Islet precursor cell (in vitro differentiated cells): ENCODE results near the gene TRIM72.
A peak's percentile ranks its signal among the peaks of the same experiment; 100 is the strongest.
"Not testable (repeated sequence)": the region's sequence is repeated elsewhere in the genome, so short reads cannot be mapped to it uniquely, and the experiment has no call there.

Experiments
- DNase-seq: peaks from one replicate; pipeline ENCODE4 v3.0.0-alpha.2; 2018

Gene TRIM72

DNA sequence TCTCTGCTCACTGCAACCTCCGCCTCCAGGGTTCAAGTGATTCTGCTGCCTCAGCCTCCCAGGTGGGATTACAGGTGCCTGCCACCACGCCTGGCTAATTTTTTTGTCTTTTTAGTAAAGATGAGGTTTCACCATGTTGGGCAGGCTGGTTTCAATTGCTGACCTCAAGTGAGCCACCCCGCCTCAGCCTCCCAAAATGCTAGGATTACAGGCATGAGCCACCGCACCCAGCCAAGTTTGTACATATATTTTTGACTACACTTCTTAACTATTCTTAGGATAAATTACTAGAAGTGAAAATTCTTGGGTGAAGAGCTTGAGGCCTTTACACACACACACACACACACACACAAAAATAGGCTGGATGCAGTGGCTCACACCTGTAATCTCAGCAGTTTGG is 44.4 kb downstream of the TRIM72 start:
- DNase-seq, result no peak

DNA sequence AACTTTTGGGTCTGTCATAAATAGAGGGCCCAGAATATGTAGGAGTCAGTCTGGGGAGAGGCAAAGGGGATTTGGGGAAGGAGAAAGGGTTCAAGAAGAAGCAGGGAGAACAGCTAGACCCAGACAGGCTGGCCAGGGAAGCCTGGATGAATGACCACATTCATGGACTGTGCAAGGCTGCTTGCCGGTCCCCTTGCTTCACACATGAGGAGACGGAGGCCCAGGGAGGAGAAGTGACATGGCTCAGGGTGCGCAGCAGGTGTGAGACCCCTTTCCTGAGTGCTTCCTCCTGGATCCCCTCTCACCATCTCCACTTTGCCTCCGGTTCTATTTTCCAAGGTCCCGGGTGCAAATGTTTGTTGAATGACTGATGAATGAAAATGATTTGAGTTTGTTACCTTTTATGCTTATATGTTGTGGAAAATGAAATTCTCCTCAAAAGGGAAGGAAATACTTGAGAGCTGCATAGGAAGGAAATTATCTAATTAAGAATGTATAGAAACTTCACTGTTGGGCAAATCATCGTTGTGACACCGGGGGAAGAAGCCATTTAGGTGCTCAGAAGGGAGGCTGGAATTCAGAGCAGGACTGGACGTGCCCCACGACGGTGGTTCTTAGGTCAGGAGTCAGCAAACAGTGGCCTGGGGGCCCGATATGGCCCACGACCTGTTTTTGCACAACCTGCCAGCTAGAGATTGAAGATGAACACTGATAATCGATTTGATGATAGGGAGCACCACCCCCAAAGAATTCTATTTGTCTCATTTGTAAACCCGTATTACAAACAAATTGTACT is 46.4 kb downstream of the TRIM72 start:
- no peak for DNase-seq

DNA sequence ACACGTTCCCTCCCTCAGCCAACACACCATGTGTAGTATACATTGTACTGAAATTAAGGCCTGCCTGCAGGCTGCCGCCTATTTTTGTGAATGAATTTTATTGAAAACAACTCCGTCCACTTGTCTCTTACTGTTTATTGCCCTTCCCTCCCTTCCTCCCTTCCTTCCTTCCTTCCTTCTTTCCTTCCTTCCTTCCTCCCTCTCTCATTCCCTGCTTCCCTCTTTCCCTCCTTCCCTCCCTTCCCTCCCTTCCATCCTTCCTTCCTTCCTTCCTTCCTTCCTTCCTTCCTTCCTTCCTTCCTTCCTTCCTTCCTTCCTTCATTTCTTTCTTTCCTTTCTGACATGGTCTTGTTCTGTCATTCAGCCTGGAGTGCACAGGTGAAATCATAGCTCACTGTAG is 48.2 kb downstream of the TRIM72 start:
- no peak for DNase-seq

DNA sequence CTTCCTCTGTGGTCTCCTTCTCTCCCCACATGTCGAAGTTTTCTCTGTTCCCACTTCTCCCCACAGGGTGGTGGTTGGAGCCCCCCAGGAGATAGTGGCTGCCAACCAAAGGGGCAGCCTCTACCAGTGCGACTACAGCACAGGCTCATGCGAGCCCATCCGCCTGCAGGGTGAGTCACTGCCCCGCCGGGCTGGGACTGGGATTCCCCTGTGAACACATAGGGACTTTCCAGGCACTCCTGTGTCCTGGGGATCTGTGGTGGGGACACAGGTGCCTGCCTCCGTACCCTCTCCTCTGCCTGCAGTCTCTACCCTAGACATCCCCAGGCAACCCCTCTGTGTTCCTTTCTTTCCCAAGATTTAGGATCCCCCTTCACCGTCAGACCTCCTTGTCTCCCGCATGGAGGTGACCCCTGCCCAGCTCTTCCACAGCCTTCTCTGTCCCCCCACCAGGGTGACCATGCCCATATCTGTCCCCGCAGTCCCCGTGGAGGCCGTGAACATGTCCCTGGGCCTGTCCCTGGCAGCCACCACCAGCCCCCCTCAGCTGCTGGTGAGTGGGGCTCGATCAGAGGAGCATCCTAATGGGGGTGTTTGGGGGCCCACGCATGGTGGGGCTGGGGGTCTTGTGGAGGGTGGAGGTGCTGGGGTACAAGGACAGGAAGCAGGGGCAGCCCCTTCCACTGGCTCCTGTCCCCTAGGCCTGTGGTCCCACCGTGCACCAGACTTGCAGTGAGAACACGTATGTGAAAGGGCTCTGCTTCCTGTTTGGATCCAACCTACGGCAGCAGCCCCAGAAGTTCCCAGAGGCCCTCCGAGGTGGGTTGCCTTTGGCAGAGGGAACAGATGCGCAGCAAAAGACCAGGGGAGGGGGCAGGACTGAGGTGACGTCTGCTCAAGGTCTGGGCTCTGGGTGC is 51.7 kb downstream of the TRIM72 start:
- DNase-seq, result peak; percentile 73

DNA sequence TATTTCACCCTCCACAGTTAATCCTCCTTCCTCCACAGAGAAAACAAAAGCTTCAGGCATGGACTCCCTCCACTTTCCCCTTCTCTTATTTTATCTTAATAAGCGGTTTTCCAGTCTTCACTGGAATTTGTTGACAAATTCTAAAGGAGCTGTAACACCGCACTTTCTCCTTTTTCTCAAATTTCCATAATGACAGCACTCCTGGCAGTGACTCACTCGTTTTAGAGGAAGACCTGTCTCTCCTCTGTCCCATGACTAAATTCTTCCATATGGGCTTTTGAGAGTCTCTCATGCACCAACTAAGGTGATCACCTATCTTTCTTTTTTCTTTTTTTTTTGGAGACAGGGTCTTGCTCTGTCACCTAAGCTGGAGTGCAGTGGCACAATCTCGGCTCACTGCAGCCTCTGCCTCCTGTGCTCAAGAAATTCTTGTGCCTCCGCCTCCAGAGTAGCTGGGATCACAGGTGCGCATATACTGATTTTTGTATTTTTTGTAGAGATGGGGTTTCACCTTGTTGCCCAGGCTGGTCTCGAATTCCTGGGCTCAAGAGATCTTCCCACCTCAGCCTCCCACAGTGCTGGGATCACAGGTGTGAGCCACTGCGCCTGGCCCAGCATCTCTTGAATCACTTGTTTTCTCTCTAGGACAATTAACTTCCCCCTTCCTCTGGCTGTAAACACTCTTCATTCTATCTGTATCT is 53.6 kb downstream of the TRIM72 start:
- no peak for DNase-seq

DNA sequence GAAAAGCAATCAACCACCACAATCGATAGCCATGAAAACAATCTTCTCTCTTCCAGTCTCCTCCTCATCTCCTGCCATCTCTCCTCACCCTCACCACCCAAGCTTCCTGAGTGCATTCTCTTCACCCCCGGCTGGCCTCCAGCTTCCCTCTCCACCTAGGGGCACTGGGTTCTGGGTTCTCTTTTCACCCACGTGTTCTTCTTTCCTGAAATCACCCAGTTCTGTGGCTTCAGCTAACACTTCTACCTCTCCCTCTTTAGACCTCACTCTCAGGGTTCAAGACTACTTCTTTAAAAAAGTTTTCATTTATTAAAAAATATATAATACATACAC is 54.1 kb downstream of the TRIM72 start:
- DNase-seq, result no peak

DNA sequence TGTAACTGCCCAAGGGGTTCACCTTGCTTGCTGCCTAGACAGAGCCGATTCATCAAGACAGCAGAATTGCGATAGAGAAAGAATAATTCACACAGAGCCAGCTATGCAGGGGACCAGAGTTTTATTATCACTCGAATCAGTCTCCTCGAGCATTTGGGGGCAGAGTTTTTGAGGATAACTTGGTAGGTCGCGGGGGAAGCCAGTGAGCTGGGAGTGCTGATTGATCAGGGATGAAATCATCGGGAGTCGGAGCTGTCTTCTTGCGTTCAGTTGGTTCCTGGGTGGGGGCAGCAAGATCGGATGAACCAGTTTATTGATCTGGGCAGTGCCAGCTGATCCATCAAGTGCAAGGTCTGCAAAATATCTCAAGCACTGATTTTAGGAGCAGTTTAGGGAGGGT is 55.0 kb downstream of the TRIM72 start:
- no peak for DNase-seq

DNA sequence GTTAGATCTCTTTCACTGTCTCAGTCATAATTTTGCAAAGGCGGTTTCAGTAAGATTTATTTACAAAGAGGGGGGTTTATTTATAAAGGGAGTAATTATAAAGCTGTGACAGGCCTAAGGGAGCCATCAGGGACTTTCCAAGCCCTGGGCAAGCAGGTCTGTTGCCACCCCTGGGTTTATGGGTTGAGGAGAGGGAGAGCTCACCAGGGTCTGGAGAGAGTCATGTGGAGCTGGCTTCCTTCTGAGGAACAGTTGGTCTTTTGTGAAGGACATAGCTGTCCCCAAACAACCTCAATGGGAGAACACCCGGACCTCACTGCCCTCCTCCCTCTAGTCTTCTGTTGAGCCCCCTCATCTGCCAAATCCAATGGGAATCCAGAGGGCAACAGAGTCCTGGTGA is 55.6 kb downstream of the TRIM72 start:
- no peak for DNase-seq

DNA sequence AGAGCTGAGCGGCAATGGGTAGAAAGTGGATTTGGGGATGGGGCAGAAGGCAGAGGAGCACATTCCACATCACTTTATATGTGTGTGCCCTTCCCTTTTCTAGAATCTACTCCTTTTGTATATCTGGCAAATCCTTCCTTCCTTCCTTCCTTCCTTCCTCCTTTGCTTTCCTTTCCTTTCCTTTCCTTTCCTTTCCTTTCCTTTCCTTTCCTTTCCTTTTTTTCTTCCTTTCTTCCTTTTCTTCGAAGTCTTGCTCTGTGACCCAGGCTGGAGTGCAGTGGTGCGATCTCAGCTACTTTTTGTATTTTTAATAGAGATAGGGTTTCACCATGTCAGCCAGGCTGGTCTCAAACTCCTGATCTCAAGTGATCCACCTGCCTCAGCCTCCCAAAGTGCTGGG is 56.1 kb downstream of the TRIM72 start:
- not testable (repeated sequence) for DNase-seq

DNA sequence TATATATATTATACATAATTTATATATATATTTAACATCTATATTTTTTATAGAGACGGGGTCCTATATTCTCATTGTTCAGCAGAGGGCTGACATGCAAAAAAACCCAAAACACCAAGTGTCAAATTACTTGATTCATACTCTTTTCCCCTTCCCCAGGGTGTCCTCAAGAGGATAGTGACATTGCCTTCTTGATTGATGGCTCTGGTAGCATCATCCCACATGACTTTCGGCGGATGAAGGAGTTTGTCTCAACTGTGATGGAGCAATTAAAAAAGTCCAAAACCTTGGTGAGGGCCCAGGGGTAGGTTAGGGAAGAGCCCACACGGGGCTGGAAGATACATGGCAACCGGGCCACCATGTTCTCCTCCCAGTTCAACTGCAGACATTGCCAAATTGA is 56.9 kb downstream of the TRIM72 start:
- no peak for DNase-seq

DNA sequence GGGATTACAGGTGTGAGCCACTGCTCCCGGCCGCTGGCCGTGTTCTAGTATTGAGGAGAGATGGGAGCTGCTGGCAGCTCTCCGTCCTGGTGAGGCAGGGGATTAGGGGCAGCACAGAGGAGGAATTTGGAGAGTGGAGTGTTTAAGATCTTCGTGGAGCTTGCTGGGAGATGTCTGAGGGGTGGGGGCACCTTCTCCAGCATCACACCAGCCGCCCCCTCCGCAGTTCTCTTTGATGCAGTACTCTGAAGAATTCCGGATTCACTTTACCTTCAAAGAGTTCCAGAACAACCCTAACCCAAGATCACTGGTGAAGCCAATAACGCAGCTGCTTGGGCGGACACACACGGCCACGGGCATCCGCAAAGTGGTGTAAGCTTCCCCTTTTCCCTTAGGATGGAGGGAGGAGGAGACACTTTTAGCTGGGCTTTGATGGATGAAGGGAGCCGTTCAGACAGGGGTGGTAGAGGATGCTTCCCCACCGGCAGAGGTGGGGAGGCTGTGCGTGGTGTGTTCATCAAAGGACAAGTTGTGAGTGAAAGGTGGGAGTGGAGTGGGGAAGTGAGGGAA is 57.8 kb downstream of the TRIM72 start:
- DNase-seq, result no peak

DNA sequence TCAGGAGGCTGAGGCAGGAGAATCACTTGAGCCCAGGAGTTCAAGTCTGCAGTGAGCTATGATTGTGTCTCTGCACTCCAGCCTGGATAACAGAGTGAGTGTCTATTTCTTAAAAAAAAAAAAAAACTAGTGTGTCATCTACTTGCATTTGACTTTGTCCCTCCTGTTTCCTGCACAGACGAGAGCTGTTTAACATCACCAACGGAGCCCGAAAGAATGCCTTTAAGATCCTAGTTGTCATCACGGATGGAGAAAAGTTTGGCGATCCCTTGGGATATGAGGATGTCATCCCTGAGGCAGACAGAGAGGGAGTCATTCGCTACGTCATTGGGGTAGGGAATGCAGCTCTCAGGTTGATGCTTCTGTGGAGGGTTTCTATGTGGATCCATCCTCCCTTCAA is 59.3 kb downstream of the TRIM72 start:
- no peak for DNase-seq

DNA sequence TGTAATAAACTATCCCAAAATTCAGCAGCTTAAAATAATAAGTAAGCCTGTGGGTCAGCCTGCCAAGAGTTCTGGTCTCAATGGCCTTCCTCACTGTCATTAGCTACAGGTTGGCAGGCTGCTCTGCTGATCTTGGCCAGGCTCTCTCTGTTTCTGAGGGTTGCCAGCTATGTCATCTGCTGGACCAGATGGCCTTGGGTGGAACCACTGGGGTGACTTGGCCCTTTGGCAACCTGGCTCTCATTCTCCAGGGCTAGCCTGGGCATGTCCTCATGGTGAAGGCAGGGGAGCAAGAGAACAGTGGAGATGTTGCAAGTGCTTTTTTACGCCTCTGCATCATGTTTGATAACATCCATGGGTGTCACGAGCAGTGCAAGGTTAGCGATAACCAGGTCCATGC is 59.8 kb downstream of the TRIM72 start:
- no peak for DNase-seq

DNA sequence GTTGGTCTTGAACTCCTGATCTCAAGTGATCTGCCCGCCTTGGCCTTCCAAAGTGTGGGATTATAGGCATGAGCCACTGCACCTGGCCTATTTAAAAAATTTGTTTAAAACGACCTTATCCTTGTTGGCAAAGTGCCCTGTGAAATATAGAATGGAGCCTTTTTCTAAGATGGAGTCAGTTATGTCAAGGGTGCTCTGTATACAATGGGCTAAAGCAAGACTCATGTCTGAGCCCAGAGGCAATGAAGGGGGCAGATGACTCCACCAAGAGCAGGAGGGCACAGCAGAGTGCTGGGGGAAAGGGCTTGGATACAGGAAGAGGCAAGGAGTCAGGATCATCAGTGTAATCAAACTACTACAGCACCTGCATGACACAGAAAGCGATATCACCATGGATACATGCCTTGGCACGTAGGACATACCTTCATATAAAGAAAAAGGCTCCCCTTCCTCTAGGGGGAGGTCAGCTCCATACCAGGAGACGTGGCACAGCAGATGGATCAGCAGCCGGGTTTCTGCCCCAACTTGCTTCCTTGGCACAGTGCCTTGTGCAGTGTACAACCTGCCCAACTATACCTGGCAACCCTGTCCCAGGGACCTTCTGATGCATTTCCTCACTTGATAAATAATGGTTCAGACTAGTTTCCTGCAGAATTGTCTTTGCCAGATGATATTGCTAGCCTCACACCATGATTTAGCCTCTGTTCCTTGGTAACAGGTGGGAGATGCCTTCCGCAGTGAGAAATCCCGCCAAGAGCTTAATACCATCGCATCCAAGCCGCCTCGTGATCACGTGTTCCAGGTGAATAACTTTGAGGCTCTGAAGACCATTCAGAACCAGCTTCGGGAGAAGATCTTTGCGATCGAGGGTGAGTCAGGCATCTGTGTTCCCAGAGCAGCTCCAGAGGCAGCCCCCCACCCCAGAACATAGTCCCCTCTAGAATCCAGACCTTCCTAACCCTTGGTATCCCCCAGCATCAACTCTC is 61.2 kb downstream of the TRIM72 start:
- DNase-seq, result no peak

DNA sequence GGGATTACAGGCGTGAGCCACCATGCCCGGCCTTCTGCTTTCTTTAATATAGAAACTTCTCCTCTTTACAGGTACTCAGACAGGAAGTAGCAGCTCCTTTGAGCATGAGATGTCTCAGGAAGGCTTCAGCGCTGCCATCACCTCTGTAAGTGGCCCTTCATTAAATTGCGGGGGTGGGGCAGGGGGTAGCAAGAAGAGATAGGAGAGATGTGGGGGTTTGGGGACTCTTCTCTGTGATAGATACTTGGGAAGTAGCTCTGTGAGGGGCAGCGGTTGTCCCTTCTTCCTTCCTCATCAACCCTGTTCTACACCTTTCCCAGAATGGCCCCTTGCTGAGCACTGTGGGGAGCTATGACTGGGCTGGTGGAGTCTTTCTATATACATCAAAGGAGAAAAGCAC is 62.7 kb downstream of the TRIM72 start:
- no peak for DNase-seq

DNA sequence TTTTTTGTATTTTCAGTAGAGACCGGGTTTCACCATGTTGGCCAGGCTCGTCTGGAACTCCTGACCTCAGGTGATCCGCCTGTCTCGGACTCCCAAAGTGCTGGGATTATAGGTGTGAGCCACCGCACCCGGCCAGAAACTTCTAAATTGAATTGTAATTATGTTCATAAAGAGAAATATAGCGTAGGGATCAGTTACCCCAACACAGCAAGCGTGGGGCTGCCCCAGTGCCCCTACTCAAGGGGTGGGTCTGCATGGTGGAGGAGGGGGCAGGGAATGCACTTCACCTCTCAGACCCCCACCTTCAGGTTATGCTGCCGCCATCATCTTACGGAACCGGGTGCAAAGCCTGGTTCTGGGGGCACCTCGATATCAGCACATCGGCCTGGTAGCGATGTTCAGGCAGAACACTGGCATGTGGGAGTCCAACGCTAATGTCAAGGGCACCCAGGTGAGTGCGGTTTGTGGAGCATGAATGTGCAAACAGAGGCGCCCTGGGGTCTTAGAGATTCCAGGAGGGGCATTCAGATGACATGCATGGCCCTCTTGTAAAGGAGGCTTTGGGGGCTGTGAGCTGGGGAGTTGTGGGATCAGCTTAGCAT is 63.8 kb downstream of the TRIM72 start:
- no peak for DNase-seq

DNA sequence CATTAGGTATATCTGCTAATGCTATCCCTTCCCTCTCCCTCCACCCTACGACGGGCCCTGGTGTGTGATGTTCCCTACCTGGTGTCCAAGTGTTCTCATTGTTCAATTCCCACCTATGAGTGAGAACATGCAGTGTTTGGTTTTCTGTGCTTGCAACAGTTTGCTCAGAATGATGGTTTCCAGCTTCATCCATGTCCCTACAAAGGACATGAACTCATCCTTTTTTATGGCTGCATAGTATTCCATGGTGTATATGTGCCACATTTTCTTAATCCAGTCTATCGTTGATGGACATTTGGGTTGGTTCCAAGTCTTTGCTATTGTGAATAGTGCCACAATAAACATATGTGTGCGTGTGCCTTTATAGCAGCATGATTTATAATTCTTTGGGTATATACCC is 64.9 kb downstream of the TRIM72 start:
- not testable (repeated sequence) for DNase-seq
